GM12878 (cell line): Measurements from ENCODE around the gene PUDP. TPM values are rescaled to one million over a fixed set of nuclear protein-coding genes. Genes with fewer than 3 reads are reported as not detected.

ENCODE experiments used
- ATAC-seq: fragments of 200-7000 bp; cut with Tn5 transposase; 3 replicates; pipeline ENCODE4 v1.9.1; 2020; ENCODE audit warnings: mild to moderate bottlenecking, moderate library complexity
- BruUV-seq: library from RNA; stranded (reverse); fragments of 400-500 nt; replicated peaks from 2 replicates; lab custom pipeline; 2021; lab: Mats Ljungman, UMichigan
- CTCF ChIA-PET: fragments of 300-600 bp; sonication (Branson Sonifier 250); formaldehyde crosslinking; extraction: SDS; loops from one replicate; lab custom pipeline; 2021; ENCODE audit warnings: inconsistent platforms; lab: Yijun Ruan, JAX
- POLR2A ChIA-PET: fragments of 350-600 bp; formaldehyde crosslinking; extraction: SDS; loops from one replicate; lab custom pipeline; 2021; ENCODE audit warnings: inconsistent platforms; lab: Charles Lee
- RAD21 ChIA-PET: fragments of 300-600 bp; sonication (Branson Sonifier 250); formaldehyde crosslinking; loops from one replicate; lab custom pipeline; 2023; ENCODE audit warnings: antibody characterized with exemption; ENCODE audit not compliant: unreplicated experiment; lab: Charles Lee
- SMC1A ChIA-PET: fragments of 300-600 bp; sonication (Branson Sonifier 250); formaldehyde crosslinking; loops from one replicate; lab custom pipeline; 2023; ENCODE audit not compliant: unreplicated experiment, uncharacterized antibody; lab: Charles Lee
- DNase-seq: peaks from one replicate; pipeline ENCODE4 v3.0.0-alpha.2; 2011; ENCODE audit warnings: low read depth, low spot score
- FAIRE-seq: peaks from 3 replicates; lab custom pipeline; 2011; peaks lifted over from hg19 to GRCh38; lab: Jason Lieb, UNC
- H2AFZ ChIP-seq: 2 replicates; pipeline ENCODE4 v1.6.0; 2011; ENCODE audit warnings: low read depth, low read length, control low read depth; ENCODE audit not compliant: control insufficient read depth
- H3K27ac ChIP-seq: 2 replicates; pipeline ENCODE4 v1.5.1; 2011; ENCODE audit warnings: control low read depth; ENCODE audit not compliant: control insufficient read depth, insufficient read depth
- H3K27me3 ChIP-seq, 2 experiments: replicated peaks in 1 of 2; 2 replicates each; pipeline versions ENCODE4 v1.6.0 to v1.6.1; 2011; ENCODE audit warnings: low read length in 1 of 2; ENCODE audit not compliant: control insufficient read depth in 2 of 2, insufficient read depth in 2 of 2
- H3K36me3 ChIP-seq, 2 experiments: 2 replicates each; pipeline ENCODE4 v1.5.1; 2011; ENCODE audit warnings: low read length in 1 of 2; ENCODE audit not compliant: control insufficient read depth in 2 of 2, insufficient read depth in 2 of 2
- H3K4me1 ChIP-seq: 2 replicates; pipeline ENCODE4 v1.6.1; 2011; ENCODE audit warnings: mild to moderate bottlenecking, low read length, moderate library complexity, mixed read lengths; ENCODE audit not compliant: control insufficient read depth, insufficient read depth
- H3K4me2 ChIP-seq: 2 replicates; pipeline ENCODE4 v1.6.0; 2011; ENCODE audit warnings: control low read depth; ENCODE audit not compliant: control insufficient read depth, insufficient read depth
- H3K4me3 ChIP-seq: fragments of 200-600 bp; sonication (generic); 2 replicates; pipeline ENCODE4 v1.5.1; 2016
- H3K79me2 ChIP-seq: 2 replicates; pipeline ENCODE4 v1.6.0; 2011; ENCODE audit warnings: low read length; ENCODE audit not compliant: control insufficient read depth, insufficient read depth
- H3K9ac ChIP-seq: 2 replicates; pipeline ENCODE4 v1.8.0; 2011; ENCODE audit warnings: low read length, control low read depth, mixed read lengths; ENCODE audit not compliant: control insufficient read depth, insufficient read depth
- H3K9me3 ChIP-seq: replicated peaks from 3 replicates; pipeline ENCODE4 v1.5.1; 2011; ENCODE audit warnings: mild to moderate bottlenecking, low read length; ENCODE audit not compliant: control insufficient read depth, insufficient read depth
- H4K20me1 ChIP-seq: 2 replicates; pipeline ENCODE4 v1.6.0; 2011; ENCODE audit not compliant: control insufficient read depth, insufficient read depth
- ATF2 ChIP-seq: IDR thresholded peaks from 2 replicates; pipeline ENCODE4 v1.6.1; 2012; ENCODE audit warnings: low read length, inconsistent platforms
- CBX3 ChIP-seq: fragments of 200-600 bp; sonication (generic); IDR thresholded peaks from 2 replicates; pipeline ENCODE4 v1.6.1; 2016; ENCODE audit warnings: low read depth, borderline replicate concordance
- CEBPB ChIP-seq, 2 experiments: fragments of 150-350 bp in 1 of 2; IDR thresholded peaks; 2 replicates each; pipeline ENCODE4 v1.6.1; 2012 to 2014; ENCODE audit warnings: low read depth in 2 of 2, low read length in 2 of 2, borderline replicate concordance in 1 of 2, inconsistent platforms in 1 of 2
- HCFC1 ChIP-seq: fragments of 150-350 bp; IDR thresholded peaks from 2 replicates; pipeline ENCODE4 v1.6.1; 2014; ENCODE audit warnings: low read length
- HDAC6 ChIP-seq: fragments of 200-600 bp; sonication (generic); IDR thresholded peaks from one replicate; pipeline ENCODE4 v1.8.0; 2017; ENCODE audit warnings: antibody characterized with exemption; ENCODE audit not compliant: unreplicated experiment
- IRF5 ChIP-seq: fragments of 450-650 bp; IDR thresholded peaks from 2 replicates; pipeline ENCODE4 v1.6.1; 2017; ENCODE audit warnings: borderline replicate concordance
- NR2C2 ChIP-seq: IDR thresholded peaks from 2 replicates; pipeline ENCODE4 v1.6.1; 2011; ENCODE audit warnings: borderline replicate concordance, low read depth; ENCODE audit not compliant: control insufficient read depth, insufficient read length
- POLR2A ChIP-seq: IDR thresholded peaks from 2 replicates; pipeline ENCODE4 v1.6.1; 2011; ENCODE audit warnings: low read depth, mild to moderate bottlenecking, low read length
- SREBF1 ChIP-seq: IDR thresholded peaks from 2 replicates; pipeline ENCODE4 v1.6.1; 2012; ENCODE audit warnings: mild to moderate bottlenecking, low read length
- SRF ChIP-seq, 2 experiments: IDR thresholded peaks; 2 replicates each; pipeline ENCODE4 v1.6.1; 2011; ENCODE audit warnings: low read depth in 2 of 2, low read length in 2 of 2, mild to moderate bottlenecking in 1 of 2, moderate library complexity in 1 of 2
- ZNF217 ChIP-seq: fragments of 450-650 bp; IDR thresholded peaks from 2 replicates; pipeline ENCODE4 v1.6.1; 2017; ENCODE audit warnings: antibody characterized with exemption, mild to moderate bottlenecking
- WGBS: methylation state at CpG from one replicate; pipeline ENCODE4 v1.1.6; 2016; ENCODE audit warnings: low lambda C conversion rate; ENCODE audit not compliant: insufficient replicate concordance, insufficient coverage; ENCODE audit errors: missing lambda C conversion rate; 5-methylcytosine and 5-hydroxymethylcytosine counted together
- in situ Hi-C: fragments of 300-500 bp; cut with MboI; formaldehyde crosslinking; loops from 9 replicates; pipeline ENCODE4 v1.14.3; 2018; ENCODE audit warnings: mixed read lengths
- intact Hi-C: fragments of 100-400 bp; cut with micrococcal nuclease; formaldehyde crosslinking; loops from one replicate; pipeline ENCODE4 v1.14.2; 2022; ENCODE audit not compliant: unreplicated experiment
- polyA plus RNA-seq, 11 experiments: library from polyadenylated mRNA; depleted of rRNA in 4 of 11; unstranded in 6 of 11; stranded (reverse) in 5 of 11; fragments of >200 nt; fragmentation: Nextera tagmentation in 4 of 11; fragmentation: Illumina TruSeq in 1 of 11; extraction: Ambion mirVana in 4 of 11; extraction: Trizol in 1 of 11; gene quantifications; 1 replicate in 1 of 11; 2 replicates in 10 of 11; pipeline versions ENCODE4 v1.2.1 to v1.2.3, GENCODE V29; 2011 to 2016; ENCODE audit warnings: inconsistent platforms in 2 of 11, missing spikeins in 2 of 11, low read depth in 1 of 11
- total RNA-seq, 4 experiments: library from RNA; depleted of rRNA in 3 of 4; stranded (reverse); fragments of >200 nt in 3 of 4; fragmentation: Illumina TruSeq in 1 of 4; extraction: Trizol in 1 of 4; gene quantifications; 2 replicates each; pipeline versions ENCODE4 v1.2.1 to v1.2.3, GENCODE V29; 2013 to 2021
- TF ChIP-seq, protein P1 (sequence below): IDR thresholded peaks from 2 replicates; pipeline ENCODE4 v1.6.1; 2011; ENCODE audit warnings: borderline replicate concordance, low read depth, mild to moderate bottlenecking, moderate library complexity, mixed read lengths, low read length; ENCODE audit not compliant: insufficient read depth; ENCODE audit errors: extremely low read length
- TF ChIP-seq, protein P2 (sequence below): fragments of 450-650 bp; conservative IDR thresholded peaks from 2 replicates; pipeline ENCODE4 v1.6.1; 2017; ENCODE audit warnings: mild to moderate bottlenecking, moderate library complexity
- TF ChIP-seq, protein P3 (sequence below): IDR thresholded peaks from 2 replicates; pipeline ENCODE4 v1.6.1; 2011; ENCODE audit warnings: mild to moderate bottlenecking, low read depth, low read length, moderate library complexity; ENCODE audit not compliant: insufficient replicate concordance
- TF ChIP-seq, protein P4 (sequence below): fragments of 450-650 bp; IDR thresholded peaks from 2 replicates; pipeline ENCODE4 v1.6.1; 2017; ENCODE audit warnings: low read depth, mild to moderate bottlenecking, moderate library complexity

PUDP gene
- total and polyA plus RNA-seq, 10 of the 15 experiments (the other 5 are each of a cell fraction or from before 2014, with no cell fraction given): 30.8 to 83.5 (median 61.7) TPM

DNA sequence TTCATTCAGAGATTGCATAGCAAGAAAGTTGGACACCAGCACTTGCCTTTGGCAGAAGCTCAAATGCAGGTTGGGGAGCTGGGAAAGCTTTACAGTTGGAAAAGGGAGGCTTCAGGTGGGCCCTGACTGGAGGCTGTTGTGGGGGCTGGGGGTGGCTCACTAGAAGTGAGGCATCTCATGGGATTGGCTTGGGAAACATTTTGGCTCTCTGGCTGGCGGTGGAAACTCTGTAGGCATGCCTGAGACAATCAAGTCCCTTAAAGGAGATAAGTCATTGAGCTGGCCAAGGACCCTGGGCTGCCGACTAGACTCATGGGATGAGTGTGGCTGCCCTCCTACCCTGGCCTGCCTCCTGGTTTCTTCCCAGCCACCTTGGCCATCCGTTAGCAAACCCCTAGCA is 31.9 kb downstream of the PUDP start:
- ATAC-seq (no peak), DNase-seq (no peak), FAIRE-seq (no peak)
- Histone ChIP-seq H3K27me3 (no peaks in the 10 kb centered on the region), H3K9me3 (peaks cover 2% of the 10 kb centered on the region; the same call in 2 of the 3 replicates), H3K27ac (peak overlapping the region; percentile 76), H3K79me2 (peaks cover 36% of the 10 kb centered on the region), H3K36me3 (peaks cover 0 to 4% of the 10 kb centered on the region in 2 experiments; a peak in 2 of 4 replicates), H3K4me2 (peak overlapping the region; percentile 36; the same call in 1 of the 2 replicates), H4K20me1 (no peaks in the 10 kb centered on the region), H3K9ac (peak overlapping the region; percentile 46), H3K4me3 (no peak overlapping the region), H2AFZ (no peak overlapping the region), H3K4me1 (peaks cover 77% of the 10 kb centered on the region)
- POLR2A ChIA-PET: interaction anchor here (0.6 to 10.2 kb wide), 6 partner anchors 18 to 32 kb away, joined by 3 to 117 read pairs (median 5); partner anchors contain the start of genes PUDP and STS
- in situ Hi-C loops: no loop called here
- intact Hi-C loops: no loop called here
- CTCF ChIA-PET: interaction anchor here (1.2 to 3.0 kb wide), 7 partner anchors 8 to 32 kb away, joined by 3 to 14 read pairs (median 4); no protein-coding TSS in a partner anchor
- RAD21 ChIA-PET: interaction anchor here (0.9 to 10.2 kb wide), 10 partner anchors 9 to 377 kb away, joined by 3 to 127 read pairs (median 5); partner anchors contain the start of genes PUDP and STS
- no TSS peak for BruUV-seq
- 85% methylated on average over 3 of the region's 3 CpGs for WGBS
- SMC1A ChIA-PET: interaction anchor here (1.5 to 3.6 kb wide), 11 partner anchors 9 to 377 kb away, joined by 4 to 39 read pairs (median 8); no protein-coding TSS in a partner anchor
- no peak for TF ChIP-seq ATF2
- no peak for TF ChIP-seq HDAC6
- TF ChIP-seq, protein P1, sequence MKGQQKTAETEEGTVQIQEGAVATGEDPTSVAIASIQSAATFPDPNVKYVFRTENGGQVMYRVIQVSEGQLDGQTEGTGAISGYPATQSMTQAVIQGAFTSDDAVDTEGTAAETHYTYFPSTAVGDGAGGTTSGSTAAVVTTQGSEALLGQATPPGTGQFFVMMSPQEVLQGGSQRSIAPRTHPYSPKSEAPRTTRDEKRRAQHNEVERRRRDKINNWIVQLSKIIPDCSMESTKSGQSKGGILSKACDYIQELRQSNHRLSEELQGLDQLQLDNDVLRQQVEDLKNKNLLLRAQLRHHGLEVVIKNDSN: no peak
- TF ChIP-seq CBX3: no peak
- no peak for TF ChIP-seq NR2C2
- TF ChIP-seq, protein P2, sequence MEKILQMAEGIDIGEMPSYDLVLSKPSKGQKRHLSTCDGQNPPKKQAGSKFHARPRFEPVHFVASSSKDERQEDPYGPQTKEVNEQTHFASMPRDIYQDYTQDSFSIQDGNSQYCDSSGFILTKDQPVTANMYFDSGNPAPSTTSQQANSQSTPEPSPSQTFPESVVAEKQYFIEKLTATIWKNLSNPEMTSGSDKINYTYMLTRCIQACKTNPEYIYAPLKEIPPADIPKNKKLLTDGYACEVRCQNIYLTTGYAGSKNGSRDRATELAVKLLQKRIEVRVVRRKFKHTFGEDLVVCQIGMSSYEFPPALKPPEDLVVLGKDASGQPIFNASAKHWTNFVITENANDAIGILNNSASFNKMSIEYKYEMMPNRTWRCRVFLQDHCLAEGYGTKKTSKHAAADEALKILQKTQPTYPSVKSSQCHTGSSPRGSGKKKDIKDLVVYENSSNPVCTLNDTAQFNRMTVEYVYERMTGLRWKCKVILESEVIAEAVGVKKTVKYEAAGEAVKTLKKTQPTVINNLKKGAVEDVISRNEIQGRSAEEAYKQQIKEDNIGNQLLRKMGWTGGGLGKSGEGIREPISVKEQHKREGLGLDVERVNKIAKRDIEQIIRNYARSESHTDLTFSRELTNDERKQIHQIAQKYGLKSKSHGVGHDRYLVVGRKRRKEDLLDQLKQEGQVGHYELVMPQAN: no peak
- no peak for TF ChIP-seq ZNF217
- TF ChIP-seq HCFC1: no peak
- TF ChIP-seq, protein P3, sequence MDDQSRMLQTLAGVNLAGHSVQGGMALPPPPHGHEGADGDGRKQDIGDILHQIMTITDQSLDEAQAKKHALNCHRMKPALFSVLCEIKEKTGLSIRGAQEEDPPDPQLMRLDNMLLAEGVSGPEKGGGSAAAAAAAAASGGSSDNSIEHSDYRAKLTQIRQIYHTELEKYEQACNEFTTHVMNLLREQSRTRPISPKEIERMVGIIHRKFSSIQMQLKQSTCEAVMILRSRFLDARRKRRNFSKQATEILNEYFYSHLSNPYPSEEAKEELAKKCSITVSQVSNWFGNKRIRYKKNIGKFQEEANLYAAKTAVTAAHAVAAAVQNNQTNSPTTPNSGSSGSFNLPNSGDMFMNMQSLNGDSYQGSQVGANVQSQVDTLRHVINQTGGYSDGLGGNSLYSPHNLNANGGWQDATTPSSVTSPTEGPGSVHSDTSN: no peak
- TF ChIP-seq CEBPB (IDR thresholded peaks at IDR 0.05; ENCODE audit: borderline replicate concordance in 1 of 2, low read depth in 2 of 2, low read length in 2 of 2): no peak
- TF ChIP-seq, protein P4, sequence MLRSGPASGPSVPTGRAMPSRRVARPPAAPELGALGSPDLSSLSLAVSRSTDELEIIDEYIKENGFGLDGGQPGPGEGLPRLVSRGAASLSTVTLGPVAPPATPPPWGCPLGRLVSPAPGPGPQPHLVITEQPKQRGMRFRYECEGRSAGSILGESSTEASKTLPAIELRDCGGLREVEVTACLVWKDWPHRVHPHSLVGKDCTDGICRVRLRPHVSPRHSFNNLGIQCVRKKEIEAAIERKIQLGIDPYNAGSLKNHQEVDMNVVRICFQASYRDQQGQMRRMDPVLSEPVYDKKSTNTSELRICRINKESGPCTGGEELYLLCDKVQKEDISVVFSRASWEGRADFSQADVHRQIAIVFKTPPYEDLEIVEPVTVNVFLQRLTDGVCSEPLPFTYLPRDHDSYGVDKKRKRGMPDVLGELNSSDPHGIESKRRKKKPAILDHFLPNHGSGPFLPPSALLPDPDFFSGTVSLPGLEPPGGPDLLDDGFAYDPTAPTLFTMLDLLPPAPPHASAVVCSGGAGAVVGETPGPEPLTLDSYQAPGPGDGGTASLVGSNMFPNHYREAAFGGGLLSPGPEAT: no peak
- no peak for TF ChIP-seq SREBF1
- TF ChIP-seq POLR2A: no peak
- no peak for TF ChIP-seq SRF (IDR thresholded peaks at IDR 0.05; ENCODE audit: low read depth in 2 of 2, low read length in 2 of 2)
- TF ChIP-seq IRF5: no peak
